Loucy (cell line): ENCODE results near the gene IRAK1BP1.
"Not testable (repeated sequence)": the region's sequence is repeated elsewhere in the genome, so short reads cannot be mapped to it uniquely, and the experiment has no call there.

ENCODE experiments used
- CTCF ChIP-seq: fragments of 200-600 bp; sonication (generic); conservative IDR thresholded peaks from 2 replicates; pipeline ENCODE4 v1.5.1; 2014; ENCODE audit warnings: mild to moderate bottlenecking, antibody characterized with exemption, low read length
- EZH2phosphoT487 ChIP-seq: fragments of 200-600 bp; IDR thresholded peaks from 2 replicates; pipeline ENCODE4 v1.6.1; 2018; ENCODE audit warnings: antibody characterized with exemption, mild to moderate bottlenecking, moderate library complexity, borderline replicate concordance

GRCh38 chr6:78921168-78921567 lies 53.8 kb downstream of the IRAK1BP1 start:
- TF ChIP-seq CTCF, EZH2phosphoT487: not testable (repeated sequence)
